ENCODE measurements around the gene RNASEH2B. TPM values are rescaled to one million over a fixed set of nuclear protein-coding genes. Genes with fewer than 3 reads are reported as not detected.

RNASEH2B gene
- total RNA-seq, 3 donors from 2014 or later: 37.8 to 69.8 (median 61.6) TPM

DNA sequence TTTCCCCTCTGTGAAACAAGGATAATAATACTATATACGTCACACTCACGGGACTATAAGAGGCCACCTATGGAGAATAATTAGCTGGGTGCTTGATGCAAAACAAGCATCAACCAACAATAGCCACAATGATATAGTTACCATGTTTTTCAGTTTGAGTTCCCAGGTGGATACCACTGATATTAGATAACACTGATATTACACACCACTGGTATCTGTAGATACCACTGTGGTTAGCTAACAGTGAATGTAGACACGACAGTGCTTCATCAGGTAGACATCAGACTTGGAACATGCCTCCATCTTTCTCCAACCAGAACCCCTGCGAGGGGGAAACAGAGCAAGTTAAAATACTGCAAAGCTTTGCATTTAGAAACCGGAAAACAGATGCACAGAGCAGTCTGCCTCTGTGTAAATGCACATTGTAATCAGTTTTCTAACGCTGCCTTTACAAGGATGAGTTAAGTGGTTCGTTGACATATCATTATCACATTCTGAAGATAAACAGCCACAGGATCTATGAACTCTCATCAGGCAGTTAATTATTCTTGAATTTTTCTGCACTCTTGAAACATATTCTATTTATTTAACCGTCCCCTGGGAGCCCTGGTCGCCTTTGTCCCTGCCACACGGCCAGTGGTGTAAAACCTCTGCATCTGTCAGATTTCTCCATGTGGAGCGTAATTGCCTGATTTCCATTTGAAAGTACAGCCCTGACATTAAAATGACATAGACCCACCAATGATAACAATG is 80.7 kb downstream of the RNASEH2B start:
- intact Hi-C loops (cut with DNase I; ENCODE audit: low total_unique reads): no loop called here

DNA sequence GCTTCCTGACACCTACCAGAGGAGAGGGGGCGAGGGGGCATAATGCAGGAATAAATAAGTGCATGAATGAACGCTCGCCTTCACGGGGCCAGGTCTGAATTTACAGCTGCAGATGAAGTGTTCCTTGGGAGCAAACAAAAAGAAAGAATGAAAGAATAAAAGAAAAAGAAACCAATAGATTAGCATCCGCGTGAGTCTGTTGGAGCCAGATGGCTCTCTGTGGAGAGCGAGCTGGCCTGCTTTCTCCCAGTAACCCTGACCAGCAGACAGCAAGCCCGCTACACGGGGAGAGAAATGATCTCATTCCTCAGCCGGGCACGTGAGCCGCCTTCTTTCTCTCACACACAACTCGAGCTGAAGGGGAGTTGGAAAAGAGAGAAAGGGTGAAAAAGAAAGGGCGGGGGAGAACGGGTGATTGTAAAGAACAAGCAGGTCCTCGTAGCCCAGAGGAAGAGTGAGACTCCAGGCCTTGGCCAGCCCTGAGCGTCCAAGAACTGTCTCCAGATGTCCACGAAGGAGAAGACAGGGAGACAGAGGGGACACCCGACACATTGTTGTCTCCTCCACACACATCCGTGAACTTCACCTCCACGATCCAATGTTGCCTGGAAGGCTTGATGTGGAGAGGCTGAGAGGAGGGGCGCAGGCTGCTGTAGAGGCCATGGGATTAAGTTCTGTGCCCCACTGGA is 81.4 kb downstream of the RNASEH2B start:
- Histone ChIP-seq H3K4me3 (peak overlapping the region in 2 of 3 donors; percentile 3 to 15), H3K36me3 (no peaks in the 10 kb centered on the region), H3K27me3 (no peaks in the 10 kb centered on the region), H3K4me1 (no peaks in the 10 kb centered on the region), H3K27ac (peak overlapping the region; percentile 75 to 84), H3K9me3 (no peaks in the 10 kb centered on the region)
- intact Hi-C loops (cut with DNase I; ENCODE audit: low total_unique reads): no loop called here
- no peak for DNase-seq (ENCODE audit: low spot score in 2 of 2)
- TF ChIP-seq POLR2AphosphoS5 (IDR thresholded peaks at IDR 0.05): no peak
- TF ChIP-seq, protein P1, sequence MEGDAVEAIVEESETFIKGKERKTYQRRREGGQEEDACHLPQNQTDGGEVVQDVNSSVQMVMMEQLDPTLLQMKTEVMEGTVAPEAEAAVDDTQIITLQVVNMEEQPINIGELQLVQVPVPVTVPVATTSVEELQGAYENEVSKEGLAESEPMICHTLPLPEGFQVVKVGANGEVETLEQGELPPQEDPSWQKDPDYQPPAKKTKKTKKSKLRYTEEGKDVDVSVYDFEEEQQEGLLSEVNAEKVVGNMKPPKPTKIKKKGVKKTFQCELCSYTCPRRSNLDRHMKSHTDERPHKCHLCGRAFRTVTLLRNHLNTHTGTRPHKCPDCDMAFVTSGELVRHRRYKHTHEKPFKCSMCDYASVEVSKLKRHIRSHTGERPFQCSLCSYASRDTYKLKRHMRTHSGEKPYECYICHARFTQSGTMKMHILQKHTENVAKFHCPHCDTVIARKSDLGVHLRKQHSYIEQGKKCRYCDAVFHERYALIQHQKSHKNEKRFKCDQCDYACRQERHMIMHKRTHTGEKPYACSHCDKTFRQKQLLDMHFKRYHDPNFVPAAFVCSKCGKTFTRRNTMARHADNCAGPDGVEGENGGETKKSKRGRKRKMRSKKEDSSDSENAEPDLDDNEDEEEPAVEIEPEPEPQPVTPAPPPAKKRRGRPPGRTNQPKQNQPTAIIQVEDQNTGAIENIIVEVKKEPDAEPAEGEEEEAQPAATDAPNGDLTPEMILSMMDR (IDR thresholded peaks at IDR 0.05): no peak
- TF ChIP-seq POLR2A (IDR thresholded peaks at IDR 0.05): no peak

More for the DNA sequence above, 80.7 kb downstream of the RNASEH2B start:
- Histone ChIP-seq H3K27ac (peak overlapping the region in 1 of 2 donors; percentile 75), H3K36me3 (no peaks in the 10 kb centered on the region), H3K4me3 (peak overlapping the region in 1 of 3 donors; percentile 3), H3K9me3 (no peaks in the 10 kb centered on the region), H3K4me1 (no peaks in the 10 kb centered on the region), H3K27me3 (no peaks in the 10 kb centered on the region)
- no peak for DNase-seq (ENCODE audit: low spot score in 2 of 2)
- TF ChIP-seq, protein P1 (IDR thresholded peaks at IDR 0.05): no peak
- TF ChIP-seq POLR2AphosphoS5 (IDR thresholded peaks at IDR 0.05) (no peak), POLR2A (IDR thresholded peaks at IDR 0.05) (no peak)

DNA sequence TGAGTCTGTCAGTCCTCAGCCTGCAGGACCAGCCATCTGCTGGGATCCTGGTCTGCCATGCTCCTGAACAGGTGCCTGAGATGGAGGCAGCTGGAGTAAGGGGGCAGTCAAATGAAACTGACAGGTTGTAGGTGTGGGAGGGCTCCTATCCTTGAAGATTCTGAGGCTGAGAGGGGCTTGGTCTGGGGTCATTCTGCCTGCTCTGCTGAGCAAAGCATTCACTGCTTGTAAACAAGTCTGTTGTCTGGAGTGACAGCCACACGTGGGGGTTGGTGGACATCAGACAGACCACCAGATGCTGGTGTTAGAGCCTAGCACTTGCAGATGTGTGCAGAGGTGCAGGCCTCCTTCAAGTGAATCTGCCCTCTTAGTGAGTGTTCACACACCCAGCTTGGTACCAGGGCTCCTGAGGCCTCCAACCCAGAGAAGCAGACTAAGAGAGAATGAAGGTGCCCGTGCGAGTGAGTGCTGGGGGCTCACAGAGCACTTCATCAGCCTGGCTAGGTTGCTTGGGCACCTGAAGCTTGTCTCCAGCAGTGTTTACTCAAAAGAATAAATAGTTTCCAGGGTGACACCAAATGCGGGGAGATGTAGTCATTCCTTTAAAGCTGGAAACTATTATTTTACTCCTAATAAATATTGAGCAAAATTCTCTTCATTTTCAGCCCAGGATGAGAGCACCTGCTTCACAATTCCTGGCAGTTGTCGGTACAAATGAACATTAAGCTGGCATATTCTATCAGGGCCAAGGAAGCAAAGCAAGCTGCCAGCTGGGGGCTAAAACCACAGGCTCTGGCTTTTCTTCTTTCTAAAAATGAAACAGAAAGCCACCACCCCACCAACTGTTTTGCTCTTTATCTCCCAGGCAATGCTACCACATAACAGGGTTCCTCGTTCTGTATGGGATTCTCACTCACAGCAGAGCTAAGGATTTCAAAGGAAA is 82.3 kb downstream of the RNASEH2B start:
- DNase-seq (ENCODE audit: low spot score in 2 of 2): no peak
- peak overlapping the region; percentile 75 to 84 for H3K27ac ChIP-seq
- no peaks in the 10 kb centered on the region for H3K9me3 ChIP-seq
- no peaks in the 10 kb centered on the region for H3K36me3 ChIP-seq
- no peaks in the 10 kb centered on the region for H3K27me3 ChIP-seq
- H3K4me1 ChIP-seq: no peaks in the 10 kb centered on the region
- H3K4me3 ChIP-seq: no peak overlapping the region
- intact Hi-C loops (cut with DNase I; ENCODE audit: low total_unique reads): no loop called here
- TF ChIP-seq POLR2AphosphoS5 (IDR thresholded peaks at IDR 0.05): no peak

DNA sequence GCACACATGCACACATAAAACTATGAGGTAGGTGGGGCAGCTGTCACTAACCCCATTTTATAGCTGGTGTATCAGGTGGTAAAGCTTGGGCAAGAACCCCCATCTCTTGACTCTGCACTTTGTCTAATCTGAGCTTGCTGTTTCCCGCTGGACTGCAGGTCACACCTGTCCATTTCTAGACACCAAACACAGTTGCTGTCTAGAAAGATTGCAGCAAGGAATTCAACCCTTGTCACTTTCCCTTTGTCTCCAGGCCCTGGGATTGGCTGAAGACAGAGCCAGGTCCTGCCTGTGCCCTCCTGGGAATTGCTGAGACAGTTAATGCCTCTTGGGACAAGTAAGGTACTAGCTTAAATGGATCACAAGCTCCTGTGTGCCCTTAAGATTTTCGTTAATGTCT is 83.8 kb downstream of the RNASEH2B start:
- H3K4me3 ChIP-seq: no peak overlapping the region
- H3K27ac ChIP-seq: peak overlapping the region in 1 of 2 donors; percentile 53
- intact Hi-C loops (cut with DNase I; ENCODE audit: low total_unique reads): no loop called here
- no peak for DNase-seq (ENCODE audit: low spot score in 2 of 2)
- no peak for TF ChIP-seq POLR2A (IDR thresholded peaks at IDR 0.05)
- TF ChIP-seq, protein P1 (IDR thresholded peaks at IDR 0.05): no peak
- no peak for TF ChIP-seq POLR2AphosphoS5 (IDR thresholded peaks at IDR 0.05)
- H3K36me3 ChIP-seq: no peaks in the 10 kb centered on the region
- H3K4me1 ChIP-seq: no peaks in the 10 kb centered on the region
- no peaks in the 10 kb centered on the region for H3K9me3 ChIP-seq
- no peaks in the 10 kb centered on the region for H3K27me3 ChIP-seq

DNA sequence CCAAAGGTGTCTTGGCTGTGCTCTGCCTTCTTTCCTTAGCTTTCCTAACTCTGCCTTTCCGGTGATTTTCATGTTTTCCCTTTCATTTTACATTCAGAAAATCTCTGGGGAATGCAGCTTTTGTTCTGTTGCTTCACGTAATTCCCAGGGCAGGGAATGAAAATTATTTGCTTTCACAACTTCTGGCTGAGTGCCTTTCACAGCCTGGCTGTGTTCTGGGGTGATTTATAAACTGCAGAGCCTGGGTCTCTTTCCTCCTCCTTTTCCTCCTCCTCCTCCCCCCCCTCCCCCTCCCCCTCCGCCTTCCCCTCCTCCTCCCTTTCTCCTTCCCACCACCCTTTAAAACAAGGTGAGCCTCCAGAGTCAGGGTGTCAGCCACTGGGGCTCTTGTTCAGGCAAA is 84.3 kb downstream of the RNASEH2B start:
- intact Hi-C loops (cut with DNase I; ENCODE audit: low total_unique reads): no loop called here
- no peak for DNase-seq (ENCODE audit: low spot score in 2 of 2)

More for the DNA sequence above, 84.3 kb downstream of the RNASEH2B start:
- TF ChIP-seq POLR2A (IDR thresholded peaks at IDR 0.05) (no peak), POLR2AphosphoS5 (IDR thresholded peaks at IDR 0.05) (peak in 1 of 3 donors; percentile 13)
- TF ChIP-seq, protein P1 (IDR thresholded peaks at IDR 0.05): no peak
- Histone ChIP-seq H3K4me3 (no peak overlapping the region), H3K9me3 (no peaks in the 10 kb centered on the region), H3K27me3 (no peaks in the 10 kb centered on the region), H3K4me1 (no peaks in the 10 kb centered on the region), H3K36me3 (no peaks in the 10 kb centered on the region), H3K27ac (peak overlapping the region; percentile 35 to 53)

All from breast epithelium (tissue), 4 donors.